Gastrocnemius medialis (tissue), 4 donors: ENCODE measurements around the gene TMEM222. TPM values are rescaled to one million over a fixed set of nuclear protein-coding genes. Genes with fewer than 3 reads are reported as not detected.

Source experiments
- ATAC-seq, 2 donors: fragments of 150-250 bp; one replicate each; pipeline ENCODE4 v1.9.1; 2016
- DNase-seq, 2 donors: peaks; one replicate each; pipeline ENCODE4 v3.0.0-alpha.2; 2019
- H3K27ac ChIP-seq, 4 donors: fragments of 200-600 bp; sonication (generic); 1 replicate in 1 of 4; 2 replicates in 3 of 4; pipeline ENCODE4 v1.5.1; 2016 to 2018; ENCODE audit warnings: mild to moderate bottlenecking in 2 of 4, moderate library complexity in 1 of 4
- H3K27me3 ChIP-seq, 3 donors: fragments of 200-600 bp; sonication (generic) in 2 of 3; 1 replicate in 1 of 3; 2 replicates in 2 of 3; pipeline versions ENCODE4 v1.5.1 to v1.6.0; 2016 to 2019; ENCODE audit warnings: mild to moderate bottlenecking in 1 of 3, moderate library complexity in 1 of 3
- H3K36me3 ChIP-seq, 2 donors: fragments of 200-600 bp; sonication (generic) in 1 of 2; one replicate each; pipeline ENCODE4 v1.5.1; 2017 to 2018
- H3K4me1 ChIP-seq, 2 donors: fragments of 200-600 bp; sonication (generic) in 1 of 2; one replicate each; pipeline ENCODE4 v1.5.1; 2016 to 2017; ENCODE audit warnings: mild to moderate bottlenecking in 2 of 2
- H3K4me3 ChIP-seq, 4 donors: fragments of 200-600 bp; sonication (generic) in 3 of 4; 1 replicate in 1 of 4; 2 replicates in 3 of 4; pipeline ENCODE4 v1.5.1; 2016 to 2019; ENCODE audit warnings: mild to moderate bottlenecking in 2 of 4
- H3K9me3 ChIP-seq, 3 donors: fragments of 200-600 bp; sonication (generic) in 2 of 3; 1 replicate in 1 of 3; 2 replicates in 2 of 3; pipeline ENCODE4 v1.5.1; 2016 to 2019
- CTCF ChIP-seq, 5 experiments: fragments of 450-650 bp in 3 of 5; fragments of 200-600 bp in 2 of 5; sonication (generic) in 2 of 5; IDR thresholded peaks in 4 of 5; conservative IDR thresholded peaks in 1 of 5; 1 replicate in 4 of 5; 2 replicates in 1 of 5; pipeline ENCODE4 v1.5.1; 2016 to 2019; ENCODE audit warnings: antibody characterized with exemption in 5 of 5, mild to moderate bottlenecking in 3 of 5, moderate library complexity in 3 of 5
- POLR2A ChIP-seq, 2 donors: fragments of 450-650 bp; IDR thresholded peaks; one replicate each; pipeline ENCODE4 v1.6.1; 2017; ENCODE audit warnings: antibody characterized with exemption in 2 of 2, mild to moderate bottlenecking in 2 of 2, moderate library complexity in 2 of 2
- in situ Hi-C, 4 donors: fragments of 200-750 bp; cut with MboI; loops; one replicate each; pipeline versions ENCODE4 v1.15.0 to v1.8.0; 2017; ENCODE audit warnings: low sequenced_read_pairs in 4 of 4
- intact Hi-C: fragments of 100-400 bp; cut with DNase I; formaldehyde crosslinking; loops from one replicate; pipeline ENCODE4 v1.15.1; 2023; ENCODE audit warnings: low total_unique reads
- total RNA-seq, 4 donors: library from RNA; depleted of rRNA; stranded (reverse); fragments of >200 nt; gene quantifications; one replicate each; pipeline versions ENCODE4 v1.1.0 to v1.2.3, GENCODE V29; 2016

Gene TMEM222
- total RNA-seq, 4 donors from 2014 or later, result 16.5 to 21.9 (median 17.8) TPM

DNA sequence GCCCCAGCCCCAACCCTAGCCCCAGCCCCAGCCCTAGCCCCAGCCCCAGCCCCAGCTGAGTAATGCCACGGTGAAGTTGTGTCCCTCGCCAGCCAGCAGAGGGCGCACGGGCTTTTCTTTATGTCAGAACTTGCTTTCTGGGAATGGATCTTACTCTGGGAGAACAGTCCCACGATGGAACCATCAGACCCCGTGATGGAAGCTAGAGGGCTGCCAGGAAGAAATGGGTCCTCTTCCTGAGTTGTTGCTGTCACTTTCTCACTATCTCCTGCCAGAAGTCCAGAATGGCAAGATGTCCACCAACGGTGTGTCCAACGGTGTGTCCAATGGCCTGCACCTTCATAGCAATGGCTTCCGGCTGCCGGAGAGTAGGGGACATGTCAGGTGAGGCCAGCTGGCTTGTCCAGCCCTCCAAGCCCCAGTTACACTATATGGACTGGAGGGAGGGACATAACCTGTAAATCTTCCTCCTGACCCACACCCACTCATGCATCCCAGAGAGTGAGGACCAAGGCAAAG lies 25.1 kb upstream of the TMEM222 start:
- DNase-seq, result peak in 1 of 2 donors; percentile 46
- Histone ChIP-seq H3K27me3 (no peaks in the 10 kb centered on the region), H3K4me3 (no peak overlapping the region), H3K36me3 (peaks cover 6 to 56% of the 10 kb centered on the region in 2 donors), H3K9me3 (no peaks in the 10 kb centered on the region), H3K4me1 (peaks cover 27 to 37% of the 10 kb centered on the region in 2 donors), H3K27ac (no peak overlapping the region)
- in situ Hi-C loops (no loop called here), intact Hi-C loops (loop anchor here (5.0 kb wide), 1 partner anchor 310 kb away; no protein-coding TSS in a partner anchor)
- ATAC-seq, result peak in 1 of 2 donors; percentile 39
- TF ChIP-seq CTCF (IDR thresholded peaks at IDR 0.05 in 4 of 5, conservative IDR thresholded peaks at IDR 0.05 in 1 of 5) (peak; percentile 17 to 79 (median 51)), POLR2A (IDR thresholded peaks at IDR 0.05) (no peak)

DNA sequence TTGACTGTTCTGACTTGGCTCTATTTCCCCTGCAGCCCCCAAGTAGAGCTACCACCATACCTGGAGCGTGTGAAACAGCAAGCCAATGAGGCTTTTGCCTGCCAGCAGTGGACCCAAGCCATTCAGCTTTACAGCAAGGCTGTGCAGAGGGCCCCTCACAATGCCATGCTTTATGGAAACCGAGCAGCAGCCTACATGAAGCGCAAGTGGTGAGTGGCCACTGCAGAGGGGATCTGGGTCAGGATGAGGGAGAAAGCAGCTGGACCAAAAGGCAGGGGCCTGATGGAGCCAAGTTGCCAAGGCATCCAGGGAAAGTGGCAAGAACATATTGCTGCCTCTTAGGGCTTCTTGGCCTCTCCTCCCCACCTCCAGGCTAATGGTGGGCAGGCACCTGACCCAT lies 24.1 kb upstream of the TMEM222 start:
- no peak for TF ChIP-seq CTCF (IDR thresholded peaks at IDR 0.05 in 4 of 5, conservative IDR thresholded peaks at IDR 0.05 in 1 of 5)
- TF ChIP-seq POLR2A (IDR thresholded peaks at IDR 0.05), result no peak
- peaks cover 6 to 51% of the 10 kb centered on the region in 2 donors for H3K36me3 ChIP-seq
- H3K4me3 ChIP-seq, result no peak overlapping the region
- no peak overlapping the region for H3K27ac ChIP-seq
- no peak for ATAC-seq
- intact Hi-C loops (loop anchor here (5.0 kb wide), 1 partner anchor 309 kb away; no protein-coding TSS in a partner anchor), in situ Hi-C loops (no loop called here)
- peaks cover 27 to 37% of the 10 kb centered on the region in 2 donors for H3K4me1 ChIP-seq
- no peaks in the 10 kb centered on the region for H3K27me3 ChIP-seq
- no peak for DNase-seq
- H3K9me3 ChIP-seq, result no peaks in the 10 kb centered on the region

- Histone ChIP-seq H3K36me3 (peaks cover 6 to 50% of the 10 kb centered on the region in 2 donors), H3K4me3 (no peak overlapping the region), H3K27ac (peak overlapping the region; percentile 1 to 65 (median 53)), H3K27me3 (no peaks in the 10 kb centered on the region), H3K9me3 (no peaks in the 10 kb centered on the region), H3K4me1 (peaks cover 27 to 37% of the 10 kb centered on the region in 2 donors)
- no peak for TF ChIP-seq POLR2A (IDR thresholded peaks at IDR 0.05)
- no peak for TF ChIP-seq CTCF (IDR thresholded peaks at IDR 0.05 in 4 of 5, conservative IDR thresholded peaks at IDR 0.05 in 1 of 5)
- in situ Hi-C loops, result no loop called here
- DNase-seq (no peak), ATAC-seq (no peak)
- intact Hi-C loops, result loop anchor here (5.0 kb wide), 1 partner anchor 308 kb away; no protein-coding TSS in a partner anchor
These were observed 23.2 kb upstream of the TMEM222 start for GRCh38 chr1:27298632-27299384.

GRCh38 chr1:27299385-27300271 lies 22.3 kb upstream of the TMEM222 start:
- no peak overlapping the region for H3K4me3 ChIP-seq
- H3K4me1 ChIP-seq, result peaks cover 27 to 37% of the 10 kb centered on the region in 2 donors
- no peaks in the 10 kb centered on the region for H3K9me3 ChIP-seq
- in situ Hi-C loops, result loop anchor here in 3 of 4 donors (5.0 kb wide), 2 partner anchors 88 to 93 kb away; partner anchors contain the start of gene GPR3 (in 1 of the 3)
- no peaks in the 10 kb centered on the region for H3K27me3 ChIP-seq
- TF ChIP-seq POLR2A (IDR thresholded peaks at IDR 0.05) (no peak), CTCF (IDR thresholded peaks at IDR 0.05 in 4 of 5, conservative IDR thresholded peaks at IDR 0.05 in 1 of 5) (no peak)
- DNase-seq, result peak; percentile 44 to 52
- intact Hi-C loops, result loop anchor here (2.0 to 5.0 kb wide), 3 partner anchors 67 to 363 kb away; partner anchors contain the start of gene MAP3K6
- peak; percentile 19 to 60 for ATAC-seq
- H3K27ac ChIP-seq, result peak overlapping the region; percentile 18 to 65 (median 56)
- peaks cover 3 to 45% of the 10 kb centered on the region in 2 donors for H3K36me3 ChIP-seq
